22Rv1 (cell line): ENCODE measurements around the gene KAZN.

Experiments
- ZFX ChIP-seq: fragments of 450-650 bp; IDR thresholded peaks from 2 replicates; pipeline ENCODE4 v1.6.1; 2017; ENCODE audit warnings: antibody characterized with exemption, borderline replicate concordance
- TF ChIP-seq, protein P1 (sequence below): fragments of 450-650 bp; IDR thresholded peaks from 2 replicates; pipeline ENCODE4 v1.5.1; 2017; ENCODE audit warnings: mild to moderate bottlenecking

DNA sequence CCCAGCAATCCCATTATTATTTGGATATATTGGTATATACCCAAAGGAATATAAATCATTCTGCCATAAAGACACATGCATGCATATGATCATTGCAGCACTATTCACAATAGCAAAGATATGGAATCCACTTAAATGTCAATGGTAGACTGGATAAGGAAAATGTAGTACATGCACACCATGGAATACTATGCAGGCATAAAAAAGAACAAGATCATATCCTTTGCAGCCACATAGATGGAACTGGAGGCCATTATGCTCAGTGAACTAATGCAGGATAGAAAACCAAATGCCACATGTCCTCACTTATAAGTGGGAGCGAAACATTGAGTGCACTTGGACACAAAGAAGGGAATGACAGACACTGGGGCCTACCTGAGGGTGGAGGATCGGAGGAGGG, 24.6 kb downstream of the KAZN start:
- TF ChIP-seq, protein P1, sequence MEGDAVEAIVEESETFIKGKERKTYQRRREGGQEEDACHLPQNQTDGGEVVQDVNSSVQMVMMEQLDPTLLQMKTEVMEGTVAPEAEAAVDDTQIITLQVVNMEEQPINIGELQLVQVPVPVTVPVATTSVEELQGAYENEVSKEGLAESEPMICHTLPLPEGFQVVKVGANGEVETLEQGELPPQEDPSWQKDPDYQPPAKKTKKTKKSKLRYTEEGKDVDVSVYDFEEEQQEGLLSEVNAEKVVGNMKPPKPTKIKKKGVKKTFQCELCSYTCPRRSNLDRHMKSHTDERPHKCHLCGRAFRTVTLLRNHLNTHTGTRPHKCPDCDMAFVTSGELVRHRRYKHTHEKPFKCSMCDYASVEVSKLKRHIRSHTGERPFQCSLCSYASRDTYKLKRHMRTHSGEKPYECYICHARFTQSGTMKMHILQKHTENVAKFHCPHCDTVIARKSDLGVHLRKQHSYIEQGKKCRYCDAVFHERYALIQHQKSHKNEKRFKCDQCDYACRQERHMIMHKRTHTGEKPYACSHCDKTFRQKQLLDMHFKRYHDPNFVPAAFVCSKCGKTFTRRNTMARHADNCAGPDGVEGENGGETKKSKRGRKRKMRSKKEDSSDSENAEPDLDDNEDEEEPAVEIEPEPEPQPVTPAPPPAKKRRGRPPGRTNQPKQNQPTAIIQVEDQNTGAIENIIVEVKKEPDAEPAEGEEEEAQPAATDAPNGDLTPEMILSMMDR: no peak
- TF ChIP-seq ZFX: no peak
